ENCODE results near the gene MYOF.

DNA sequence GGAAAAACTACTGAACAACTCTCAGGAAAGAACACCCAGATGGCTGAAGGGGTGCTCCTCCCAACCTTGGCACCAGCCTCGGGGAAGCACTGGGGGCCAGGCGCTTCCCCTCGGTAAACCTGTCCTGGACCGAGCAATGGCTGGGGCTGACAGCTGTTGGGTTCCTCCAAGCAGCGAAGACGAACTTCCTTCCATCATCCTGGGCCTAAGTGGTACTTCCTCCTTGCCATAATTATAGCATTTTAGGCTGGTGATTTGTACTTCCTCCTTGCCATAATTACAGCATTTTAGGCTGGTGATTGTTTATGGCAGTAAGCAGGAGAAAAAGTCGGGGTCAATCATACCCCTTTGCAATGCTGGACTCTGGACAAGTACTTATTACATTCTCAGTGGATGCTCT is 69.3 kb downstream of the MYOF start:
- TF ChIP-seq EED (IDR thresholded peaks at IDR 0.05; ENCODE audit: low read depth) (no peak), ZZZ3 (IDR thresholded peaks at IDR 0.05; ENCODE audit: control insufficient read depth, insufficient read length, low read depth) (no peak), SIX5 (IDR thresholded peaks at IDR 0.05; ENCODE audit: low read depth, low read length, severe bottlenecking) (no peak), SRF (IDR thresholded peaks at IDR 0.05; ENCODE audit: low read depth in 2 of 2, low read length in 2 of 2) (no peak), ESRRA (IDR thresholded peaks at IDR 0.05; ENCODE audit: low read length) (no peak), BHLHE40 (IDR thresholded peaks at IDR 0.05; ENCODE audit: borderline replicate concordance in 1 of 2, low read depth in 2 of 2, low read length in 1 of 2) (no peak), MXI1 (IDR thresholded peaks at IDR 0.05; ENCODE audit: low read depth, low read length) (no peak), ZNF274 (IDR thresholded peaks at IDR 0.05; ENCODE audit: insufficient read depth, insufficient read length) (no peak), POLR2AphosphoS5 (IDR thresholded peaks at IDR 0.05; ENCODE audit: low read length) (no peak), SMC3 (IDR thresholded peaks at IDR 0.05; ENCODE audit: borderline replicate concordance, low read length) (no peak)
- TF ChIP-seq, protein P1, sequence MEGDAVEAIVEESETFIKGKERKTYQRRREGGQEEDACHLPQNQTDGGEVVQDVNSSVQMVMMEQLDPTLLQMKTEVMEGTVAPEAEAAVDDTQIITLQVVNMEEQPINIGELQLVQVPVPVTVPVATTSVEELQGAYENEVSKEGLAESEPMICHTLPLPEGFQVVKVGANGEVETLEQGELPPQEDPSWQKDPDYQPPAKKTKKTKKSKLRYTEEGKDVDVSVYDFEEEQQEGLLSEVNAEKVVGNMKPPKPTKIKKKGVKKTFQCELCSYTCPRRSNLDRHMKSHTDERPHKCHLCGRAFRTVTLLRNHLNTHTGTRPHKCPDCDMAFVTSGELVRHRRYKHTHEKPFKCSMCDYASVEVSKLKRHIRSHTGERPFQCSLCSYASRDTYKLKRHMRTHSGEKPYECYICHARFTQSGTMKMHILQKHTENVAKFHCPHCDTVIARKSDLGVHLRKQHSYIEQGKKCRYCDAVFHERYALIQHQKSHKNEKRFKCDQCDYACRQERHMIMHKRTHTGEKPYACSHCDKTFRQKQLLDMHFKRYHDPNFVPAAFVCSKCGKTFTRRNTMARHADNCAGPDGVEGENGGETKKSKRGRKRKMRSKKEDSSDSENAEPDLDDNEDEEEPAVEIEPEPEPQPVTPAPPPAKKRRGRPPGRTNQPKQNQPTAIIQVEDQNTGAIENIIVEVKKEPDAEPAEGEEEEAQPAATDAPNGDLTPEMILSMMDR (IDR thresholded peaks at IDR 0.05 in 2 of 3, conservative IDR thresholded peaks at IDR 0.05 in 1 of 3; ENCODE audit: control insufficient read depth in 2 of 3, extremely low read depth in 1 of 3, insufficient read depth in 1 of 3, low read depth in 3 of 3, low read length in 3 of 3), result no peak

Measured in GM12878 (cell line).